NCI-H2227 (cell line): ENCODE data around the gene CPSF7.

Experiments used
- DNase-seq: peaks from one replicate; lab custom pipeline; 2025; ENCODE audit not compliant: unreplicated experiment; lab: John Stamatoyannopoulos, UW

Gene CPSF7

DNA sequence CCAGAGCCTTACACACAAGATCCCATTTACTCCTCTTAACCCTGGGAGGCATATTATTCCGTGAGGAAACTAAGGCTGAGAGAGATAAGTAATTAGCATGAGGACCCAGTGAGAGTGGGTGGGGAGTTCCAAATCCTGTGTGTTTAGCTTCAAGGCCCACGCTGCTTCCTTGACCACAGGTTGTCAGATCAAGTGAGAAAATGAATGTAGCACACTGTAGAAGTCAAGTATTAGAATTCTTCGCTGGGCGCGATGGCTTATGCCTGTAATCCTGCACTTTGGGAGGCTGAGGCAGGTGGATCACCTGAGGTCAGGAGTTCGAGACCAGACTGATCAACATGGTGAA is 71.9 kb downstream of the CPSF7 start:
- DNase-seq, result no peak

DNA sequence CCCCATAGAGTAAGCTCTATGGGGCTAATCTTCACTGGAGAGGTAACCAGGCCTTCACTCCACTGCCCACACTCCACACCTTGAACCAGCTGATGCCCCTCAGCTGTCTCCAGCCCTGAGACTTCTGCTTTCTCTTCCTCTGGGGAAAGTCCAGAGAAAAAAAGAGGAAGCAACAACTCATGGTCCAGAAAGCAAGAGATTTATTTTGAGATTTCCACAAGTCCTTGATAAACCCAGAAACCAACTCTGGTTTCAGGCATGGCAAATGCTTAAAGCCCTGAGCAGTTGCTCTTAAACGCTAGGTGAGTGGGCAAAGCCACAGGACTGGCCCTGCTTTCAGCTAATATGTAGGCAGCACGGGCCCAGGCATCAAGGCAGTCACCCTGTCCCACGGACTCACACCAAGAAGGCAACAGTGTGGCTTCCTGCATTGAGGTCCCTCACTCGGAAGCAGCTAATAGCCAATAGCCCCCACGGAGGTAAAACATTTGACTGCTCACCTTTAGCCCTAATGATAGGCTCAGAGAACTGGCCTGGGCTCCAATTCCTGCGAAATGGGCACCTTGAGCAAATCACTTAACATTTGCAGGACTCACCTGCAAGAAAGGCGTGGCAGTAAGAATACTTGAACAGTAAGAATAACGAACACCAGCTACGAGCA is 72.4 kb downstream of the CPSF7 start:
- no peak for DNase-seq

DNA sequence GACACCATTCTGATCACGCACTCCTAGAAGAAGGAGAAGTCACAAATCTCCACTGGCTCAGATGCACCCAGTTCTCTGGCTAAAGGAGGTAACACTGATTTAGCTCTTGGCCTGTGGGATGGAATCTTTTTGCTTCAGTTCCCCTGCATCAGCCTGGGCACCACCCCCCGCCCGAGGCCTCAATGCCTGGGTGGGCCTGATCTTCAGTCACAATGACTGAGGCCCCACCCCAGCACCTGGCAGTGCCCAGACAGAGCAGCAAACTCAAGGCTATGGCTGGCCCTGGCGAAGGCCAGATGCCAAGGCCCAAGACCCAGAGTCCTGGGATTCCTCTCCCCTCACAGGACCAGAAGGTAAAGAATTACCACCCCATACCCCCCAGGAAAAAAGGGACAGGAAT is 73.1 kb downstream of the CPSF7 start:
- no peak for DNase-seq

DNA sequence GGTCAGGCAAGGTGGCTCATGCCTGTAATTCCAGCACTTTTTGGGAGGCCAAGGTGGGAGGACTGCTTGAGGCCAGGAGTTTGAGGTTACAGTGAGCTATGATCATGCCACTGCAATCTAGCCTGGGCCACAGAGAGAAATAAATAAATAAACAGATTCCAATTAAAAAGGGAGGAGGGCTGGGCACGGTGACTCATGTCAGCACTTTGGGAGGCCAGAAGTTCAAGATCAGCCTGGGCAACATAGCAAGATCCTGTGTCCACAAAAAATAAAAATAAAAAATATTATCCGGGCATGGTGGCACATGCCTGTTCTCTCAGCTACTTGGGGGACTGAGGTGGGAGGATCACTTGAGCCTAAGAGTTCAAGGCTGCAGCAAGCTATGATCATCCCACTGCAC is 75.6 kb downstream of the CPSF7 start:
- DNase-seq, result no peak

DNA sequence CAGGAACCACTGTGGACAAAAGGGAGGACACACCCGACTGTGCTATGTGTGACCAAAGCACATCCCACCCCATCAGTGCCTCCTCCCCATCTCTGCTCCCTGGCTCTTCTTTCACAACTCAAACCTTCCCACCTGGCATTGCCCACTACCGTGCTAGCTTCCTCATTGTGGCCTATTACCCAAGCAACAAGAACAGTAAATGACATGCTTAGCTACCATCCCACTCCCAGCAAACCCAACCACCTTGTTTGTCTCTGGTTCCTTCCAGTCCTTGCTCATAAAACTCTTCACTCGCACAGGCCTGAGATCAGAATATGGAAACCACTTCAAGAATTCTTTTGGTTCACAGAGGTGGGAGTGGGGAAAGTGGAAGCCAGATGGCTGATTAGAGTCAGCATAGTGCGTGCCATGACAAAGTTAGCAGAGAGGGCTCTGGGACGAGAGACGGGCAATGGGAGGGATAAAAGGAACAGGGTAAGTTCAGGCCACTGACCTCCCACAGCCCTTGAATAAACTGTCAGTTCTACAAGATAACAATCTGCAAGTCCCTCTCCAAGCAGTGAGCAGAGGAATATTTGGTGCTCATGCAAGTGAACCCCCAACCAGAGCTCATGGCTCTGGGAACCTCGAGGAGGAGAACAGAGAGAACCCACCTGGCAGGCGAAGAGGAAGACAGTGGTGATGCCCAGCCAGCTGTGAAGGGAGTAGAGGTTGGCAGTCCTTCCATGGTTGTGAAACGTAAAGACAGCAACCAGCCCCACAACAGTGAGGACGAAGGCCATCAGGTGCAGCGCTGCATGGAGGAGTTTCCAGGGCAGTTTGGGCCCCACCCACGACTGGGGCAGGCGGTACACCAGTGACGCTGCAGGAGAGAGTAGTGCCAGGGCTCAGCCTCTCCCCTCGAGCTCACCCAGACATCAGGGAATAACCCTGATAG is 76.4 kb downstream of the CPSF7 start:
- no peak for DNase-seq
